Measurements from ENCODE around the gene PPP6R1. TPM values are rescaled to one million over a fixed set of nuclear protein-coding genes. Genes with fewer than 3 reads are reported as not detected.

Gene PPP6R1
- total and polyA plus RNA-seq, 2 of the 13 experiments (the other 11 are each of a cell fraction or from before 2014, with no cell fraction given) = 25.8 to 54.0 TPM

DNA sequence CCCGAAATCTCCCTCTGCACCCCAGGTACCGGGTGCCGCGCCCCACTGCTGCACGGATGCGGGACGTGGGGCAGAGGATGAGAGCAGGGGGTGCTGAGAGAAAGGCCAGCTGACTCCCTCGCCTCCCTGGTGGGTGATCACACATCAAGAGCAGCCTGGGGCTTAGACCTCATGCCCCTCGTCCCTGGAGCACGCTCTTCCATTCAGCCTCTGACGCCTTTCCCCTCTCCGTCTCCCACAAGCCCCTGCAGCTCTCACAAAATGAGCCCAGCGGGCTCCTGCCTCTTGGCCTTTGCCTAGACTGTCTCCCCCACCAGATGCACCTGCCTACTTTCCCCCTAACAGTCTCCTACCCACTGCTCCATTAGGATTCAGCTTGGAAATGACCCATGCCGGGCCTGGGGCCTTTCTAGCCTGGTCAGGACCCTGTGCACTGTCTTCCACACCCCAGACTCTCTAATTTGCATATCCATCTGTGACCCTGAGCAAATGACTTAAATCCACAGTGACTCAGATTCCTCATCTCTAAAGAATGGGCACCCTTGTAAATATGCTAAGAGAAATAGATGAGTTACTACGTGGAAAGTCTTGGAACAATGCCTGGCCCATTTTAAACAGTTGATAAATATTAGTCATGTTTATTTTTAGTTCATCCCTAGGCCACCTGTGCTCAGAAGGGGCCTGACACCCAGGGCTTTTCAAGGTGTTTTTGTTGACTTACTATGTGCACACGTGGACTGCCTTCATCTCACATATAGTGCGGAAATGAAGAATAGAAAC is 48.9 kb downstream of the PPP6R1 start (continued):
- TF ChIP-seq, protein P1, sequence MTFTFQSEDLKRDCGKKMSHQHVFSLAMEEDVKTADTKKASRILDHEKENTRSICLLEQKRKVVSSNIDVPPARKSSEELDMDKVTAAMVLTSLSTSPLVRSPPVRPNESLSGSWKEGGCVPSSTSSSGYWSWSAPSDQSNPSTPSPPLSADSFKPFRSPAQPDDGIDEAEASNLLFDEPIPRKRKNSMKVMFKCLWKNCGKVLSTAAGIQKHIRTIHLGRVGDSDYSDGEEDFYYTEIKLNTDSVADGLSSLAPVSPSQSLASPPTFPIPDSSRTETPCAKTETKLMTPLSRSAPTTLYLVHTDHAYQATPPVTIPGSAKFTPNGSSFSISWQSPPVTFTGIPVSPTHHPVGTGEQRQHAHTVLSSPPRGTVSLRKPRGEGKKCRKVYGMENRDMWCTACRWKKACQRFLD (CRISPR knock-in tag; IDR thresholded peaks at IDR 0.05; ENCODE audit: borderline replicate concordance) = peak; percentile 73; the same call in 1 of the 2 replicates
- no peak for TF ChIP-seq ZNF24 (IDR thresholded peaks at IDR 0.05)
- TF ChIP-seq LCORL (IDR thresholded peaks at IDR 0.05) = no peak
- TF ChIP-seq LCORL (CRISPR knock-in tag; IDR thresholded peaks at IDR 0.05) = peak; percentile 9; the same call in 1 of the 2 replicates
- TF ChIP-seq HDAC1 (CRISPR knock-in tag; IDR thresholded peaks at IDR 0.05) = peak; percentile 16; the same call in 1 of the 2 replicates
- TF ChIP-seq, protein P2, sequence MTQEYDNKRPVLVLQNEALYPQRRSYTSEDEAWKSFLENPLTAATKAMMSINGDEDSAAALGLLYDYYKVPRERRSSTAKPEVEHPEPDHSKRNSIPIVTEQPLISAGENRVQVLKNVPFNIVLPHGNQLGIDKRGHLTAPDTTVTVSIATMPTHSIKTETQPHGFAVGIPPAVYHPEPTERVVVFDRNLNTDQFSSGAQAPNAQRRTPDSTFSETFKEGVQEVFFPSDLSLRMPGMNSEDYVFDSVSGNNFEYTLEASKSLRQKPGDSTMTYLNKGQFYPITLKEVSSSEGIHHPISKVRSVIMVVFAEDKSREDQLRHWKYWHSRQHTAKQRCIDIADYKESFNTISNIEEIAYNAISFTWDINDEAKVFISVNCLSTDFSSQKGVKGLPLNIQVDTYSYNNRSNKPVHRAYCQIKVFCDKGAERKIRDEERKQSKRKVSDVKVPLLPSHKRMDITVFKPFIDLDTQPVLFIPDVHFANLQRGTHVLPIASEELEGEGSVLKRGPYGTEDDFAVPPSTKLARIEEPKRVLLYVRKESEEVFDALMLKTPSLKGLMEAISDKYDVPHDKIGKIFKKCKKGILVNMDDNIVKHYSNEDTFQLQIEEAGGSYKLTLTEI (CRISPR knock-in tag; conservative IDR thresholded peaks at IDR 0.05) = no peak
- TF ChIP-seq, protein P3, sequence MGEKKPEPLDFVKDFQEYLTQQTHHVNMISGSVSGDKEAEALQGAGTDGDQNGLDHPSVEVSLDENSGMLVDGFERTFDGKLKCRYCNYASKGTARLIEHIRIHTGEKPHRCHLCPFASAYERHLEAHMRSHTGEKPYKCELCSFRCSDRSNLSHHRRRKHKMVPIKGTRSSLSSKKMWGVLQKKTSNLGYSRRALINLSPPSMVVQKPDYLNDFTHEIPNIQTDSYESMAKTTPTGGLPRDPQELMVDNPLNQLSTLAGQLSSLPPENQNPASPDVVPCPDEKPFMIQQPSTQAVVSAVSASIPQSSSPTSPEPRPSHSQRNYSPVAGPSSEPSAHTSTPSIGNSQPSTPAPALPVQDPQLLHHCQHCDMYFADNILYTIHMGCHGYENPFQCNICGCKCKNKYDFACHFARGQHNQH (CRISPR knock-in tag; IDR thresholded peaks at IDR 0.05) = no peak; the same call in 1 of the 2 replicates
- TF ChIP-seq ZNF816 (CRISPR knock-in tag; IDR thresholded peaks at IDR 0.05; ENCODE audit: borderline replicate concordance) = peak; percentile 76; the same call in 1 of the 2 replicates
- TF ChIP-seq, protein P4, sequence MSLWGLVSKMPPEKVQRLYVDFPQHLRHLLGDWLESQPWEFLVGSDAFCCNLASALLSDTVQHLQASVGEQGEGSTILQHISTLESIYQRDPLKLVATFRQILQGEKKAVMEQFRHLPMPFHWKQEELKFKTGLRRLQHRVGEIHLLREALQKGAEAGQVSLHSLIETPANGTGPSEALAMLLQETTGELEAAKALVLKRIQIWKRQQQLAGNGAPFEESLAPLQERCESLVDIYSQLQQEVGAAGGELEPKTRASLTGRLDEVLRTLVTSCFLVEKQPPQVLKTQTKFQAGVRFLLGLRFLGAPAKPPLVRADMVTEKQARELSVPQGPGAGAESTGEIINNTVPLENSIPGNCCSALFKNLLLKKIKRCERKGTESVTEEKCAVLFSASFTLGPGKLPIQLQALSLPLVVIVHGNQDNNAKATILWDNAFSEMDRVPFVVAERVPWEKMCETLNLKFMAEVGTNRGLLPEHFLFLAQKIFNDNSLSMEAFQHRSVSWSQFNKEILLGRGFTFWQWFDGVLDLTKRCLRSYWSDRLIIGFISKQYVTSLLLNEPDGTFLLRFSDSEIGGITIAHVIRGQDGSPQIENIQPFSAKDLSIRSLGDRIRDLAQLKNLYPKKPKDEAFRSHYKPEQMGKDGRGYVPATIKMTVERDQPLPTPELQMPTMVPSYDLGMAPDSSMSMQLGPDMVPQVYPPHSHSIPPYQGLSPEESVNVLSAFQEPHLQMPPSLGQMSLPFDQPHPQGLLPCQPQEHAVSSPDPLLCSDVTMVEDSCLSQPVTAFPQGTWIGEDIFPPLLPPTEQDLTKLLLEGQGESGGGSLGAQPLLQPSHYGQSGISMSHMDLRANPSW (CRISPR knock-in tag; IDR thresholded peaks at IDR 0.05; ENCODE audit: borderline replicate concordance) = no peak
- no peak for TF ChIP-seq ZNF350 (CRISPR knock-in tag; IDR thresholded peaks at IDR 0.05; ENCODE audit: borderline replicate concordance, low read depth)
- no peak for TF ChIP-seq RFX5 (IDR thresholded peaks at IDR 0.05; ENCODE audit: low read depth, low read length)
- 0 out of 2 replicates have a peak, but pooled peaks have one; percentile 7 for TF ChIP-seq ELF3 (CRISPR knock-in tag; IDR thresholded peaks at IDR 0.05)
- TF ChIP-seq SAFB2 (CRISPR knock-in tag; IDR thresholded peaks at IDR 0.05; ENCODE audit: borderline replicate concordance, low read depth) = no peak
- TF ChIP-seq ZSCAN20 (CRISPR knock-in tag; IDR thresholded peaks at IDR 0.05; ENCODE audit: borderline replicate concordance) = no peak
- no peak for TF ChIP-seq NFE2 (CRISPR knock-in tag; IDR thresholded peaks at IDR 0.05)
- no peak for TF ChIP-seq SIX4 (CRISPR knock-in tag; IDR thresholded peaks at IDR 0.05)
- no peak for TF ChIP-seq JARID2 (CRISPR knock-in tag; IDR thresholded peaks at IDR 0.05; ENCODE audit: insufficient replicate concordance)
- no peak for TF ChIP-seq ZSCAN12 (CRISPR knock-in tag; IDR thresholded peaks at IDR 0.05)
- peak; percentile 86; the same call in 1 of the 2 replicates for TF ChIP-seq KDM5B (CRISPR knock-in tag; IDR thresholded peaks at IDR 0.05; ENCODE audit: borderline replicate concordance)
- no peak for TF ChIP-seq ARNT (IDR thresholded peaks at IDR 0.05)
- TF ChIP-seq SCMH1 (CRISPR knock-in tag; IDR thresholded peaks at IDR 0.05; ENCODE audit: borderline replicate concordance) = no peak
- peak; percentile 68; the same call in 1 of the 2 replicates for TF ChIP-seq ZNF337 (CRISPR knock-in tag; IDR thresholded peaks at IDR 0.05; ENCODE audit: borderline replicate concordance, low read depth)
- peak; percentile 75; the same call in 1 of the 2 replicates for TF ChIP-seq ARNT2 (CRISPR knock-in tag; IDR thresholded peaks at IDR 0.05; ENCODE audit: low read depth)
